DMS153 treated with DMSO at 0.1 percent for 48 hours (cell line): Measurements from ENCODE around the gene FYN.
"Not testable (repeated sequence)": the region's sequence is repeated elsewhere in the genome, so short reads cannot be mapped to it uniquely, and the experiment has no call there.

Experiments
- DNase-seq: peaks from one replicate; lab custom pipeline; 2025; ENCODE audit not compliant: unreplicated experiment; lab: John Stamatoyannopoulos, UW

The FYN gene

GRCh38 chr6:111639266-111639665, 234.0 kb downstream of the FYN start:
- no peak for DNase-seq

- not testable (repeated sequence) for DNase-seq
These were observed 238.3 kb downstream of the FYN start for GRCh38 chr6:111634981-111635380.

GRCh38 chr6:111633822-111634221, 239.4 kb downstream of the FYN start:
- DNase-seq, result no peak

- no peak for DNase-seq
These were observed 240.6 kb downstream of the FYN start for GRCh38 chr6:111632468-111633247.

- no peak for DNase-seq
These were observed 241.3 kb downstream of the FYN start for GRCh38 chr6:111631903-111632460.

- DNase-seq, result no peak
These were observed 242.2 kb downstream of the FYN start for GRCh38 chr6:111631018-111631417.

- DNase-seq, result no peak
These were observed 245.0 kb downstream of the FYN start for GRCh38 chr6:111628142-111628850.

- DNase-seq, result no peak
These were observed 246.8 kb downstream of the FYN start for GRCh38 chr6:111626441-111626840.

- DNase-seq, result peak; percentile 42
These were observed 247.5 kb downstream of the FYN start for GRCh38 chr6:111625461-111626391.

- no peak for DNase-seq
These were observed 248.2 kb downstream of the FYN start for GRCh38 chr6:111625099-111625416.

GRCh38 chr6:111624401-111625098, 248.7 kb downstream of the FYN start:
- no peak for DNase-seq

- DNase-seq, result no peak
These were observed 250.1 kb downstream of the FYN start for GRCh38 chr6:111623046-111623718.

- no peak for DNase-seq
These were observed 253.1 kb downstream of the FYN start for GRCh38 chr6:111620169-111620568.

- DNase-seq, result no peak
These were observed 254.8 kb downstream of the FYN start for GRCh38 chr6:111618407-111618806.

- no peak for DNase-seq
These were observed 256.1 kb downstream of the FYN start for GRCh38 chr6:111617149-111617548.

- DNase-seq, result no peak
These were observed 257.2 kb downstream of the FYN start for GRCh38 chr6:111615916-111616612.

- peak; percentile 37 for DNase-seq
These were observed 258.2 kb downstream of the FYN start for GRCh38 chr6:111614833-111615582.

GRCh38 chr6:111612379-111612778, 260.9 kb downstream of the FYN start:
- no peak for DNase-seq
